GM18507 (cell line): ENCODE data around the gene SEC31A.

Experiments used
- DNase-seq: peaks from one replicate; pipeline ENCODE4 v3.0.0; 2011; ENCODE audit warnings: low read depth; ENCODE audit not compliant: insufficient read length; ENCODE audit errors: extremely low spot score
- FAIRE-seq: peaks from 2 replicates; lab custom pipeline; 2011; peaks lifted over from hg19 to GRCh38; lab: Jason Lieb, UNC

The SEC31A gene

DNA sequence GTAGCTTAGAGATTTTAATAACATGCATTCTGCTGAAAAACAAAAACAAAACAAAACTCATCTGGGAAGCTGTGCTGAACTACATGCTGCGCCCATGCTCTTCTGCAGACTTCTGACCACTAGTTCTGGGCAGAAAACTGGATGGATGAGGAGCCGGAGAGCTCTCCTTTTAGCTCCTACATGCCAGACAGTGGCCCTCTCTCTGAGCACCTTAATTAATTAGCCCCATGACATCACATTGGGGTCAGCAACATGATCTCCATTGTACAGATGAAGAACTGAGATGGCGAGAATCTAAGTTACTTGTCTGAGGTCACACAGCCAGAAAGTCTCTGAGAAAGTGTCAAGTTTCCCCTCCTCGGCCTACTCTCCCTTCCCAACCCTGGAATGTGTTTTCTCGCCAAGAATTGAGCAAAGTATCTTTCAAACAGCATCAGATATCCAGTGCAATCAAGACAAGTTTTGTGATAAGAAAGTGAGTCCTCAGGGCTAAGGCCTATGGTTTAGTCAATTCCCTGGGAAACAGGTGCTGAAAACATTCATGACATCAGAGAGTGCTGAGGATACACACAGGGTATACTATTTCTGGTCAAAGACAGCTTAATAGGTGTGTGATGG is 113.9 kb downstream of the SEC31A start:
- FAIRE-seq (no peak), DNase-seq (no peak)

DNA sequence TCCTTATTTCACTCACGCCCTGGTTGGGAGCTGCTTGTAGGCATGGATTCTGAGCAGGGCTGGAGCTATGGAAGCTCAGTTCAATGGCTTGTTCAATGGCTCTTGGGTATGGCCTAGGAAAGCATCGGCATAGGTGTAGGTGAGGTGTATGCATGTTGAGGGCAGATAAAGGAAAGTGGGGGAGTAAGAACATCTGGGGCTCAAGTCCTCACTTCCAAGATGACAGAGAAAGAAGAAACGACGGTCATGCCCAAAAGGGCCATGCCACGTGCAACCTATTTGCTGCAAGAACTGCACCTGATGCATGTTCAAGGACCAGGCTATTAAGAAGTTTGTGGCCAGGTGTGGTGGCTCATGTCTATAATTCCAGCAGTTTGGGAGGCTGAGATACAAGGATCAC is 115.7 kb downstream of the SEC31A start:
- no peak for DNase-seq
- no peak for FAIRE-seq

DNA sequence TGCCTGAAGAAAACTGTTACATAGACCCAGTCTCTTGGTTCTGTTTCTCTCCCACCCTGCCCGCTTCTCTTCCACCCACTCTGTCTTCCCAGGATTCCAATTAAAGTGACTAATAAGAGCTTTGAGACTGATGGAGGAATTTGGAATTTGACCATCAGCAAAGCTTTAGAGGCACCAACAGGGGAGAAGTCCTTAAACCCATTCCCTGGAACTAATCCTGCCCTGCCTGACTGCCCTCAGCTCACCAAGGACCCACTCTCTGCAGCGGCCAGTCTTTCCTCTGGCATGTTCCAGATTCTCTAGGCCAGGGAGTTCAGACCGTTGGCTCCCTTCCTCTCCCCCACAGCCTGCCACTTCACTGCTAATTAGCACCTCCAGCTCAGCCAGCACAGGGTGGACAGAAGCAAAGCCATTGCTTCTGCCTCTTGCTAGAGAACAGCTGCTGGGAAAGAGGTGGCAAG is 116.2 kb downstream of the SEC31A start:
- DNase-seq (no peak), FAIRE-seq (no peak)

DNA sequence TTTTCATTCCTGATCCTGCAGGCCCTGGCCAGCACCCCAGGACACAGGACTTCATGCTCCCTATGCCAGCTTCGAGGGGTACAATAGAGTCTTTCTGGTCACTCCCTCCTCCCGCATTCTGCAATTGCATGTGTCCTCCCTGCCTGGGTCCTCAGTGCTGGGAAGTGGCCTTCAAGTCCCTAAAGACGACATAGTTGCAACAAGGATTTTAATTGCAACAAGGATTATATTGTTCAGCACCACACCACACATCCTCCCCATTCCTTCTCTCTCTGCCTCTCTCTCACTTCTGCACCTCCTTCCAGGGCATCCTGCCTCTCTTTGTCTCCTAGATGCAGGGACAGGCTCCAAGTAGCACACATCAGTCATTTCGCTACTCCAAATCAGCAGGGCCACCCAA is 117.9 kb downstream of the SEC31A start:
- no peak for DNase-seq
- FAIRE-seq = no peak

DNA sequence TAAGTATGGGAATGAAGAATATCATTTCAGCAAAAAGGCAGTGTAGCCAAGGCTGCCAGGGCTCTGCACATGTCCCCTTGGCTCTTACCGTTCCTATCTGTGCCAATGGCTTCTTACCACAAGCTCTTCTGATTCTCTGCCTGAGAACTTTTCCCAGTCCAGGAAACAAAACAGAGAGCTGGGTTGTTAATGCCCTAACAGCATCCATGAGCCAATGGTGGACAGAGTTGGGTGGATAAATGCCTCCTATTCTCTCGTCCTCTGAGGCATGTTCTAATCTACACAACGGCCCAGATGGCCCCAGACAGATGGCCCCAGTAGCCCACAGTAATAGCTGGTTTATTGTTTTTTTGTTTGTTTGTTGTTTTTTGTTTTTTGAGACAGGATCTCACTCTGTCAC is 120.3 kb downstream of the SEC31A start:
- DNase-seq (no peak), FAIRE-seq (no peak)
